ENCODE measurements around the gene GPR143. TPM values are rescaled to one million over a fixed set of nuclear protein-coding genes. Genes with fewer than 3 reads are reported as not detected.

GPR143 gene
- total RNA-seq, 1 experiment from 2014 or later = 1.2 TPM

DNA sequence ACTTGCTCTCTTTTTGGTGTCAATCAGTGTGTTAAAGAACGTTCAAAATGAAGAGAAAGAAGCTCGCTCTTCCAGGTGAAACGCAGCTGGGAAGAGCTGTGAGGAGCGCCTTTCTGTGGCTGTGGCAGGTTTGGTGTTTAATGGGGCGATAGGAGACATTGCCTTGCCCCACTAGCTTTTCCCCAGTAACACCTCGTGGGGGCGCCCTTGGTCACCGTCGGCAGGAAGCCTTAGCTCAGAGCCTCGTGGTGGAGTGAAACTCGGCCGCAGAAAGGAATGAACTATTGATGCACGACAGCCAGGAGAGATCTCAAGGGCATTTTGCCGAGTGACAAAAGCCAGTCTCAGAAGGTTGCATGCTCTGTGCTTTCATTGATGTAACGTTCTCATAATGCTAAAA is 65.1 kb downstream of the GPR143 start:
- DNase-seq (ENCODE audit: low spot score) = no peak
- intact Hi-C loops (cut with micrococcal nuclease; ENCODE audit: unreplicated experiment) = loop anchor here (10.0 kb wide), 1 partner anchor 356 kb away; no protein-coding TSS in a partner anchor
- TF ChIP-seq, protein P1, sequence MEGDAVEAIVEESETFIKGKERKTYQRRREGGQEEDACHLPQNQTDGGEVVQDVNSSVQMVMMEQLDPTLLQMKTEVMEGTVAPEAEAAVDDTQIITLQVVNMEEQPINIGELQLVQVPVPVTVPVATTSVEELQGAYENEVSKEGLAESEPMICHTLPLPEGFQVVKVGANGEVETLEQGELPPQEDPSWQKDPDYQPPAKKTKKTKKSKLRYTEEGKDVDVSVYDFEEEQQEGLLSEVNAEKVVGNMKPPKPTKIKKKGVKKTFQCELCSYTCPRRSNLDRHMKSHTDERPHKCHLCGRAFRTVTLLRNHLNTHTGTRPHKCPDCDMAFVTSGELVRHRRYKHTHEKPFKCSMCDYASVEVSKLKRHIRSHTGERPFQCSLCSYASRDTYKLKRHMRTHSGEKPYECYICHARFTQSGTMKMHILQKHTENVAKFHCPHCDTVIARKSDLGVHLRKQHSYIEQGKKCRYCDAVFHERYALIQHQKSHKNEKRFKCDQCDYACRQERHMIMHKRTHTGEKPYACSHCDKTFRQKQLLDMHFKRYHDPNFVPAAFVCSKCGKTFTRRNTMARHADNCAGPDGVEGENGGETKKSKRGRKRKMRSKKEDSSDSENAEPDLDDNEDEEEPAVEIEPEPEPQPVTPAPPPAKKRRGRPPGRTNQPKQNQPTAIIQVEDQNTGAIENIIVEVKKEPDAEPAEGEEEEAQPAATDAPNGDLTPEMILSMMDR (conservative IDR thresholded peaks at IDR 0.05; ENCODE audit: low read depth, low read length) = 0 out of 2 replicates have a peak, but pooled peaks have one; percentile 18
- TF ChIP-seq EZH2 (IDR thresholded peaks at IDR 0.05; ENCODE audit: borderline replicate concordance, low read depth, low read length, poor library complexity, severe bottlenecking) = no peak
- no peaks in the 10 kb centered on the region for H3K9me3 ChIP-seq (ENCODE audit: low read depth, low read length, poor library complexity, severe bottlenecking)
- no peak overlapping the region for H3K4me3 ChIP-seq (ENCODE audit: low read depth, low read length, poor library complexity, severe bottlenecking)
- no peaks in the 10 kb centered on the region for H3K36me3 ChIP-seq (ENCODE audit: insufficient read depth, low read length, poor library complexity, severe bottlenecking)
- no peak overlapping the region for H3K27ac ChIP-seq (ENCODE audit: low read depth, low read length, poor library complexity, severe bottlenecking)
- ChIA-PET CTCF (no interaction called here), POLR2A (ENCODE audit: low non-redundant PET) (no interaction called here)
- no peaks in the 10 kb centered on the region for H3K27me3 ChIP-seq (replicated peaks; ENCODE audit: insufficient read depth, low read depth, low read length, poor library complexity)
- BruUV-seq (replicated peaks) = no TSS peak
- H3K4me1 ChIP-seq (ENCODE audit: insufficient read depth, low read length, poor library complexity, severe bottlenecking) = no peaks in the 10 kb centered on the region

DNA sequence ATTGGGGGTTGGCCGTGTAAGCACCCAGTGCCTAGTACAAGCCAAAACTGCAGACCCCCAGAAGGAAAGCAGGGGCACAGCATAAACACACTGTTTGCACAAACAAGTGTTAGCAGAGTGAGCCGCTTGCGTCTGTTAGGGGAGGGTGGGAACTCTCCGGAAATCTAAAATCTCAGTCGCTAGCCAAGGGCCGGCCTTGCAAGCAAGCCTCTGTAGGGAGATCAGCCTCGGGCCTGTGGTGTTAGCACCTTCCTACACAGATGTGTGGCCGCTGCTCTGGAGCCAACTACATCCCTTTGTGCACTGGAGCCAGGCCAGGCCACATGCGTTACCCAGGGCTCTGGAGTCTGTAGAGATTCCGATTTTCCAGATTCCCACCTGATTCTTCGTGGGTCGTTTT is 67.1 kb downstream of the GPR143 start:
- H3K27me3 ChIP-seq (replicated peaks; ENCODE audit: insufficient read depth, low read depth, low read length, poor library complexity) = no peaks in the 10 kb centered on the region
- TF ChIP-seq EZH2 (IDR thresholded peaks at IDR 0.05; ENCODE audit: borderline replicate concordance, low read depth, low read length, poor library complexity, severe bottlenecking) = no peak
- TF ChIP-seq, protein P1 (conservative IDR thresholded peaks at IDR 0.05; ENCODE audit: low read depth, low read length) = no peak
- CTCF ChIA-PET = interaction anchor here (0.6 kb wide), 1 partner anchor 19 kb away, joined by 6 read pairs; no protein-coding TSS in a partner anchor
- POLR2A ChIA-PET (ENCODE audit: low non-redundant PET) = no interaction called here
- H3K9me3 ChIP-seq (ENCODE audit: low read depth, low read length, poor library complexity, severe bottlenecking) = no peaks in the 10 kb centered on the region
- H3K4me1 ChIP-seq (ENCODE audit: insufficient read depth, low read length, poor library complexity, severe bottlenecking) = no peaks in the 10 kb centered on the region
- H3K27ac ChIP-seq (ENCODE audit: low read depth, low read length, poor library complexity, severe bottlenecking) = no peak overlapping the region
- DNase-seq (ENCODE audit: low spot score) = no peak
- no peak overlapping the region for H3K4me3 ChIP-seq (ENCODE audit: low read depth, low read length, poor library complexity, severe bottlenecking)
- peaks cover under 1% of the 10 kb centered on the region for H3K36me3 ChIP-seq (ENCODE audit: insufficient read depth, low read length, poor library complexity, severe bottlenecking)
- BruUV-seq (replicated peaks) = no TSS peak
- intact Hi-C loops (cut with micrococcal nuclease; ENCODE audit: unreplicated experiment) = no loop called here

DNA sequence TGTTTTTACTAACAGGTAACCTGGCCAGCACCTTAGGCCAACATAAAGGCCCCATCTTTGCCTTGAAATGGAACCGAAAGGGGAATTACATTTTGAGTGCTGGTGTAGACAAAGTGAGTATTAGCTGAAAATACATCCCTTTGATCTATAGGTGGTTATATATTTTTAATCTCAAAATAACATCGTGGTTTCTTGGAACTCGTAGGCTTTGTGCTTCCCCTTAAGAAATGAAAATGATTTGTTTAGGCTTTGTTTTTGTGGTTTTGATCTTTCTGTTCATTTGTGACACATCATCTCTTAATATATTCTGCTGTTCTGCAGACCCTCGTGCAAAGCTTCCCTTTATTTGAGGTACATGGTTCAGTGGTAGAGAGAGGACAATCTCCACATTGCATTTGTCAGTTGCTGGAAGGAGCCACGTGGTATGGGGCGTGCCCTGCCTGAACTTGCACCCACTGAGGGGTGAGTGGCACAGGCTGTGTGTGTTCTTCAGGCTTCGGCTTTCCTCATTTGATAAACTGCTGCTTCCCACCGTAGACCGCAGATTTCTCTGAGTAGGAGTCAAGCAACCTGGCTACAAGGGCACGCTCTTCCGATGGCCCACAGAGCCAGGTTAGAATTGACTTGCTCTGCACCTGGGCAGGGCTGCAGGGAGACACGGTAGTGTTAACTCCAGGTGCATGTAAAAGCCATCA is 72.2 kb downstream of the GPR143 start:
- BruUV-seq (replicated peaks) = no TSS peak
- ChIA-PET CTCF (no interaction called here), POLR2A (ENCODE audit: low non-redundant PET) (no interaction called here)

More for the DNA sequence above, 72.2 kb downstream of the GPR143 start:
- Histone ChIP-seq H3K36me3 (ENCODE audit: insufficient read depth, low read length, poor library complexity, severe bottlenecking) (peaks cover 7% of the 10 kb centered on the region), H3K4me3 (ENCODE audit: low read depth, low read length, poor library complexity, severe bottlenecking) (no peak overlapping the region), H3K27ac (ENCODE audit: low read depth, low read length, poor library complexity, severe bottlenecking) (no peak overlapping the region), H3K27me3 (replicated peaks; ENCODE audit: insufficient read depth, low read depth, low read length, poor library complexity) (no peaks in the 10 kb centered on the region), H3K4me1 (ENCODE audit: insufficient read depth, low read length, poor library complexity, severe bottlenecking) (no peaks in the 10 kb centered on the region), H3K9me3 (ENCODE audit: low read depth, low read length, poor library complexity, severe bottlenecking) (no peaks in the 10 kb centered on the region)
- intact Hi-C loops (cut with micrococcal nuclease; ENCODE audit: unreplicated experiment) = no loop called here
- no peak for TF ChIP-seq EZH2 (IDR thresholded peaks at IDR 0.05; ENCODE audit: borderline replicate concordance, low read depth, low read length, poor library complexity, severe bottlenecking)
- TF ChIP-seq, protein P1 (conservative IDR thresholded peaks at IDR 0.05; ENCODE audit: low read depth, low read length) = no peak
- DNase-seq (ENCODE audit: low spot score) = no peak

Data from A673 (cell line).